Smooth muscle cell (in vitro differentiated cells): Measurements from ENCODE around the gene DNAH1. TPM values are rescaled to one million over a fixed set of nuclear protein-coding genes. Genes with fewer than 3 reads are reported as not detected.

Experiments used
- DNase-seq: peaks from one replicate; lab custom pipeline; 2025; ENCODE audit not compliant: unreplicated experiment; lab: John Stamatoyannopoulos, UW
- H2AFZ ChIP-seq: fragments of 200-600 bp; sonication (generic); 2 replicates; pipeline ENCODE4 v1.6.0; 2016; ENCODE audit warnings: antibody characterized with exemption, low read depth, mild to moderate bottlenecking
- H3F3A ChIP-seq: fragments of 200-600 bp; sonication (generic); 2 replicates; pipeline ENCODE4 v1.6.0; 2017; ENCODE audit warnings: antibody characterized with exemption, low read depth
- H3K27ac ChIP-seq: fragments of 200-600 bp; sonication (generic); 2 replicates; pipeline ENCODE4 v1.5.1; 2016; ENCODE audit warnings: low read depth, mild to moderate bottlenecking
- H3K27me3 ChIP-seq: fragments of 200-600 bp; sonication (generic); 2 replicates; pipeline ENCODE4 v1.6.1; 2016; ENCODE audit warnings: low read depth, mild to moderate bottlenecking
- H3K36me3 ChIP-seq: fragments of 200-600 bp; sonication (generic); 2 replicates; pipeline ENCODE4 v1.5.1; 2016; ENCODE audit warnings: low read depth
- H3K4me1 ChIP-seq: fragments of 200-600 bp; sonication (generic); 2 replicates; pipeline ENCODE4 v1.5.1; 2016; ENCODE audit warnings: low read depth
- H3K4me2 ChIP-seq: fragments of 200-600 bp; sonication (generic); 2 replicates; pipeline ENCODE4 v1.6.0; 2016; ENCODE audit warnings: mild to moderate bottlenecking
- H3K4me3 ChIP-seq: fragments of 200-600 bp; sonication (generic); 2 replicates; pipeline ENCODE4 v1.5.1; 2016; ENCODE audit warnings: mild to moderate bottlenecking
- H3K79me2 ChIP-seq: fragments of 200-600 bp; sonication (generic); 2 replicates; pipeline ENCODE4 v1.6.0; 2016; ENCODE audit warnings: low read depth, mild to moderate bottlenecking
- H3K9ac ChIP-seq: fragments of 200-600 bp; sonication (generic); 2 replicates; pipeline ENCODE4 v1.6.0; 2016; ENCODE audit warnings: low read depth
- H3K9me3 ChIP-seq: fragments of 200-600 bp; sonication (generic); replicated peaks from 2 replicates; pipeline ENCODE4 v1.5.1; 2016; ENCODE audit warnings: low read depth
- H4K20me1 ChIP-seq: fragments of 200-600 bp; sonication (generic); 2 replicates; pipeline ENCODE4 v1.6.0; 2016; ENCODE audit warnings: low read depth
- WGBS: methylation state at CpG from one replicate; pipeline ENCODE4 v1.1.7; 2016; ENCODE audit warnings: low lambda C conversion rate; 5-methylcytosine and 5-hydroxymethylcytosine counted together
- polyA plus RNA-seq: library from polyadenylated mRNA; unstranded; fragments of >200 nt; fragmentation: Nextera tagmentation; extraction: Ambion mirVana; gene quantifications from 2 replicates; pipeline ENCODE4 v1.2.1, GENCODE V29; 2016
- total RNA-seq: library from RNA; depleted of rRNA; stranded (reverse); fragments of >200 nt; gene quantifications from 2 replicates; pipeline ENCODE4 v1.2.3, GENCODE V29; 2014
- TF ChIP-seq, protein P1 (sequence below): fragments of 200-600 bp; sonication (generic); IDR thresholded peaks from 2 replicates; pipeline ENCODE4 v1.5.1; 2017; ENCODE audit warnings: borderline replicate concordance, mild to moderate bottlenecking, antibody characterized with exemption; ENCODE audit not compliant: insufficient read depth, poor library complexity, severe bottlenecking

The DNAH1 gene
- total and polyA plus RNA-seq, 2 experiments from 2014 or later, result 0.54 to 3.7 TPM

GRCh38 chr3:52289338-52289746 lies 26.8 kb upstream of the DNAH1 start:
- no peak overlapping the region for H3K4me2 ChIP-seq

DNA sequence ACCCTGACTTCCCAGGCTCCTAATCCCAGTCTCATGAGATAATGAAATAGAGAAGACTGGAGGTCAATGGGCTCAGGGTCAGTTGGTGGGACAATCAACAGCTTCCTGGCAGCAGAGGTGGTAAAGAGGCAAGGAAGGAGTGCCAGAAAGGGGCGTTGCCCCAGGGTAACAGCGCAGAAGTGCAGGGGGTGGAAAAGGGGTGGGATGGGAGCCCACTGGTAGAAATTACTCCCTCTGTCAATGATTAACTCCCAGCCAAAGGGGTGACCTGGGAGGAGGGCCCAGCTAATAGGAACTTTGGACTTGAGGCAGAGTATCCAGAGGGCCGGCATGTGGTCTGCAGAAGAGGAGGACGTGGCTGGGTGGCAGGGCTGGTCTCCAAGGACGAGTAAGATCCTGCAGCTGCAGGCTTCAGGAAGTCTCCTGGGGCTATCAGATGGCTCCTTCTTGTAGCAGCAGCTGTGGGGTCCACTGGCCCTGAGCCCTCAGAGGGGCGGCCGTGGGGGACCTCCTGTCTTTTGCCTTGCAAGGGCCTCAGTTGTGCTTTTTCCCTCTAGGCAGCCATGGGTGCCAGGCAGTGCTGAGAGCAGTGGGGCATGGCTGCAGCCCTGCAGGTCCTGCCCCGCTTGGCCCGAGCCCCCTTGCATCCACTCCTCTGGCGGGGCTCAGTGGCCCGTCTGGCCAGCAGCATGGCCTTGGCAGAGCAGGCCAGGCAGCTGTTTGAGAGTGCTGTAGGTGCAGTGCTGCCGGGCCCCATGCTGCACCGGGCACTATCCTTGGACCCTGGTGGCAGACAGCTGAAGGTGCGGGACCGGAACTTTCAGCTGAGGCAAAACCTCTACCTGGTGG lies 26.1 kb upstream of the DNAH1 start:
- peaks cover 11% of the 10 kb centered on the region for H3K4me1 ChIP-seq
- no peak overlapping the region for H3K9ac ChIP-seq
- TF ChIP-seq, protein P1, sequence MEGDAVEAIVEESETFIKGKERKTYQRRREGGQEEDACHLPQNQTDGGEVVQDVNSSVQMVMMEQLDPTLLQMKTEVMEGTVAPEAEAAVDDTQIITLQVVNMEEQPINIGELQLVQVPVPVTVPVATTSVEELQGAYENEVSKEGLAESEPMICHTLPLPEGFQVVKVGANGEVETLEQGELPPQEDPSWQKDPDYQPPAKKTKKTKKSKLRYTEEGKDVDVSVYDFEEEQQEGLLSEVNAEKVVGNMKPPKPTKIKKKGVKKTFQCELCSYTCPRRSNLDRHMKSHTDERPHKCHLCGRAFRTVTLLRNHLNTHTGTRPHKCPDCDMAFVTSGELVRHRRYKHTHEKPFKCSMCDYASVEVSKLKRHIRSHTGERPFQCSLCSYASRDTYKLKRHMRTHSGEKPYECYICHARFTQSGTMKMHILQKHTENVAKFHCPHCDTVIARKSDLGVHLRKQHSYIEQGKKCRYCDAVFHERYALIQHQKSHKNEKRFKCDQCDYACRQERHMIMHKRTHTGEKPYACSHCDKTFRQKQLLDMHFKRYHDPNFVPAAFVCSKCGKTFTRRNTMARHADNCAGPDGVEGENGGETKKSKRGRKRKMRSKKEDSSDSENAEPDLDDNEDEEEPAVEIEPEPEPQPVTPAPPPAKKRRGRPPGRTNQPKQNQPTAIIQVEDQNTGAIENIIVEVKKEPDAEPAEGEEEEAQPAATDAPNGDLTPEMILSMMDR, result no peak
- H4K20me1 ChIP-seq, result no peaks in the 10 kb centered on the region
- H3K79me2 ChIP-seq, result peaks cover 10% of the 10 kb centered on the region
- H3K36me3 ChIP-seq, result no peaks in the 10 kb centered on the region
- H3F3A ChIP-seq, result no peaks in the 10 kb centered on the region
- no peaks in the 10 kb centered on the region for H3K9me3 ChIP-seq
- no peaks in the 10 kb centered on the region for H3K27me3 ChIP-seq
- H3K4me2 ChIP-seq, result no peak overlapping the region
- H3K27ac ChIP-seq, result no peak overlapping the region
- no peak for DNase-seq
- peak overlapping the region; percentile 23 for H3K4me3 ChIP-seq
- WGBS, result 91% methylated on average over 15 of the region's 15 CpGs
- no peak overlapping the region for H2AFZ ChIP-seq

More at GRCh38 chr3:52289338-52289746, 26.8 kb upstream of the DNAH1 start:
- peaks cover 10% of the 10 kb centered on the region for H3K79me2 ChIP-seq
- H2AFZ ChIP-seq, result no peak overlapping the region
- no peak overlapping the region for H3K4me3 ChIP-seq
- no peak overlapping the region for H3K9ac ChIP-seq
- TF ChIP-seq, protein P1, result no peak
- H3F3A ChIP-seq, result no peaks in the 10 kb centered on the region
- 88% methylated on average over 1 of the region's 1 CpG for WGBS
- no peaks in the 10 kb centered on the region for H4K20me1 ChIP-seq
- H3K9me3 ChIP-seq, result no peaks in the 10 kb centered on the region
- DNase-seq, result no peak
- H3K27ac ChIP-seq, result no peak overlapping the region
- peaks cover 11% of the 10 kb centered on the region for H3K4me1 ChIP-seq
- H3K27me3 ChIP-seq, result no peaks in the 10 kb centered on the region
- no peaks in the 10 kb centered on the region for H3K36me3 ChIP-seq

DNA sequence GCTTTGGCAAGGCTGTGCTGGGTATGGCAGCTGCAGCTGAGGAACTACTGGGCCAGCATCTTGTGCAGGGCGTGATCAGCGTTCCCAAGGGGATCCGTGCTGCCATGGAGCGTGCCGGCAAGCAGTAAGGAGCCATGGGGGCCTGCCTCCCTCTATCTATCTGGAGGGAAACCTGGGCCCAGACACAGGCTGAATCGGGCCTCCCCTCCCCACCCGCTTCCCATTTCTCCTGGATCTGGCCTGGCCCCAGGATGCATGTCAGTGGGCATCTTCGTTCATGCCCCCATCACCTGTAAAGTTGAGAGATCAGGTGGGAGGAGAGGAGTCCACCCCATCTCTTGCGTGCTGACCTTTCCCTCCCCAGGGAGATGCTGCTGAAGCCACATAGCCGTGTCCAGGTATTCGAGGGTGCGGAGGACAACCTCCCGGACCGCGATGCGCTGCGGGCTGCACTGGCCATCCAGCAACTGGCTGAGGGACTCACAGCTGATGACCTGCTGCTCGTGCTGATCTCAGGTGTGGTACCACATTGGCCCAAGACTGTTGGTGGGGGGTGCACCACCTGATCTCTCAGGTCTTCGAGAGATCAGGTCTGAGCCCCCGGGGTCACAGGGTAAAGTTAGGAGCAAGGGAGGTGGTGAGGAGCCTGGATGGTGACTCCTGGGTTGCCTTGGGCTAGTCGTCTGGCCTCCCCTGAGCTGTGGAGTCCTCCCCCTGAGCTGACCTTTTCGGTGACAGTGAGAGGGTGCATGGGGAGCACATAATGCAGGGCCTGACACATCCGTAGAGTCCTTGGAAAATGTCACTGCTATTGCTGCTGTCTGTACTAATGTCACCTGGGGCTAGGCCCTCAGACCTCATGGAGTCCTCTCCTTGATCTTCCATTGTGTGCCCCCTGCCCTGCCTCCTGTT lies 25.3 kb upstream of the DNAH1 start:
- no peaks in the 10 kb centered on the region for H3F3A ChIP-seq
- H3K4me3 ChIP-seq, result peak overlapping the region; percentile 23
- H3K36me3 ChIP-seq, result no peaks in the 10 kb centered on the region
- H3K79me2 ChIP-seq, result peaks cover 10% of the 10 kb centered on the region
- 93% methylated on average over 23 of the region's 23 CpGs for WGBS
- H3K27ac ChIP-seq, result no peak overlapping the region
- TF ChIP-seq, protein P1, result no peak
- no peaks in the 10 kb centered on the region for H4K20me1 ChIP-seq
- peaks cover 11% of the 10 kb centered on the region for H3K4me1 ChIP-seq
- H2AFZ ChIP-seq, result no peak overlapping the region
- H3K4me2 ChIP-seq, result no peak overlapping the region
- no peak overlapping the region for H3K9ac ChIP-seq
- no peaks in the 10 kb centered on the region for H3K9me3 ChIP-seq
- no peaks in the 10 kb centered on the region for H3K27me3 ChIP-seq
- no peak for DNase-seq
